ENCODE data around the gene SLCO3A1. TPM values are rescaled to one million over a fixed set of nuclear protein-coding genes. Genes with fewer than 3 reads are reported as not detected.

The SLCO3A1 gene
- total RNA-seq, 2 experiments from 2014 or later, result 29.5 to 30.4 TPM

- no peaks in the 10 kb centered on the region for H3K36me3 Mint-ChIP-seq (ENCODE audit: low read depth)
- no peak overlapping the region for H3K4me3 ChIP-seq (ENCODE audit: low read length)
- no peaks in the 10 kb centered on the region for H3K9me3 Mint-ChIP-seq
- POLR2A ChIA-PET, result no interaction called here
- intact Hi-C loops (cut with DNase I, micrococcal nuclease), result no loop called here
- no peak overlapping the region for H3K27ac Mint-ChIP-seq
- H3K27me3 Mint-ChIP-seq, result no peaks in the 10 kb centered on the region
- ATAC-seq (ENCODE audit: poor library complexity) (no peak), DNase-seq (no peak)
- H3K27ac ChIP-seq (ENCODE audit: low read depth in 1 of 2, low read length in 2 of 2), result no peak overlapping the region
- no peaks in the 10 kb centered on the region for H3K9me3 ChIP-seq (ENCODE audit: control insufficient read depth in 1 of 2, insufficient read depth in 1 of 2, low read length in 2 of 2)
- H3K4me1 Mint-ChIP-seq (ENCODE audit: low read depth), result peaks cover 57% of the 10 kb centered on the region
- TF ChIP-seq CTCF (IDR thresholded peaks at IDR 0.05), result no peak
- no peaks in the 10 kb centered on the region for H3K27me3 ChIP-seq (ENCODE audit: control insufficient read depth in 1 of 2, insufficient read depth in 2 of 2, low read length in 2 of 2)
- H3K4me3 Mint-ChIP-seq, result no peak overlapping the region
- H3K4me1 ChIP-seq (ENCODE audit: insufficient read depth, low read length), result peaks cover 22% of the 10 kb centered on the region
- no peaks in the 10 kb centered on the region for H3K36me3 ChIP-seq (ENCODE audit: insufficient read depth, low read length)
- CTCF ChIA-PET, result no interaction called here
Observed at GRCh38 chr15:92019706-92020105, 166.2 kb downstream of the SLCO3A1 start.

GRCh38 chr15:92020207-92020606 is 166.7 kb downstream of the SLCO3A1 start:
- CTCF ChIA-PET, result no interaction called here
- intact Hi-C loops (cut with DNase I, micrococcal nuclease), result no loop called here
- Mint-ChIP-seq H3K9me3 (no peaks in the 10 kb centered on the region), H3K4me3 (no peak overlapping the region), H3K27ac (no peak overlapping the region), H3K27me3 (no peaks in the 10 kb centered on the region), H3K4me1 (ENCODE audit: low read depth) (peaks cover 56% of the 10 kb centered on the region), H3K36me3 (ENCODE audit: low read depth) (no peaks in the 10 kb centered on the region)
- H3K27me3 ChIP-seq (ENCODE audit: control insufficient read depth in 1 of 2, insufficient read depth in 2 of 2, low read length in 2 of 2), result no peaks in the 10 kb centered on the region
- DNase-seq (no peak), ATAC-seq (ENCODE audit: poor library complexity) (no peak)
- no peaks in the 10 kb centered on the region for H3K36me3 ChIP-seq (ENCODE audit: insufficient read depth, low read length)
- no peak for TF ChIP-seq CTCF (IDR thresholded peaks at IDR 0.05)
- no peak overlapping the region for H3K27ac ChIP-seq (ENCODE audit: low read depth in 1 of 2, low read length in 2 of 2)
- no peaks in the 10 kb centered on the region for H3K9me3 ChIP-seq (ENCODE audit: control insufficient read depth in 1 of 2, insufficient read depth in 1 of 2, low read length in 2 of 2)
- POLR2A ChIA-PET, result no interaction called here
- H3K4me3 ChIP-seq (ENCODE audit: low read length), result no peak overlapping the region
- H3K4me1 ChIP-seq (ENCODE audit: insufficient read depth, low read length), result peaks cover 20% of the 10 kb centered on the region

- Mint-ChIP-seq H3K4me3 (no peak overlapping the region), H3K27me3 (no peaks in the 10 kb centered on the region), H3K9me3 (no peaks in the 10 kb centered on the region), H3K27ac (no peak overlapping the region), H3K36me3 (ENCODE audit: low read depth) (no peaks in the 10 kb centered on the region), H3K4me1 (ENCODE audit: low read depth) (peaks cover 53% of the 10 kb centered on the region)
- ATAC-seq (ENCODE audit: poor library complexity) (no peak), DNase-seq (no peak)
- H3K27ac ChIP-seq (ENCODE audit: low read depth in 1 of 2, low read length in 2 of 2), result no peak overlapping the region
- ChIA-PET POLR2A (no interaction called here), CTCF (no interaction called here)
- H3K4me3 ChIP-seq (ENCODE audit: low read length), result no peak overlapping the region
- H3K9me3 ChIP-seq (ENCODE audit: control insufficient read depth in 1 of 2, insufficient read depth in 1 of 2, low read length in 2 of 2), result no peaks in the 10 kb centered on the region
- H3K4me1 ChIP-seq (ENCODE audit: insufficient read depth, low read length), result peaks cover 18% of the 10 kb centered on the region
- no peak for TF ChIP-seq CTCF (IDR thresholded peaks at IDR 0.05)
- H3K36me3 ChIP-seq (ENCODE audit: insufficient read depth, low read length), result no peaks in the 10 kb centered on the region
- intact Hi-C loops (cut with DNase I, micrococcal nuclease), result no loop called here
- no peaks in the 10 kb centered on the region for H3K27me3 ChIP-seq (ENCODE audit: control insufficient read depth in 1 of 2, insufficient read depth in 2 of 2, low read length in 2 of 2)
Observed at GRCh38 chr15:92020804-92021203, 167.3 kb downstream of the SLCO3A1 start.

Data from CD4-positive, alpha-beta T cell (primary cell).